Measurements from ENCODE around the gene WASHC2A.
"Not testable (repeated sequence)": the region's sequence is repeated elsewhere in the genome, so short reads cannot be mapped to it uniquely, and the experiment has no call there.

DNA sequence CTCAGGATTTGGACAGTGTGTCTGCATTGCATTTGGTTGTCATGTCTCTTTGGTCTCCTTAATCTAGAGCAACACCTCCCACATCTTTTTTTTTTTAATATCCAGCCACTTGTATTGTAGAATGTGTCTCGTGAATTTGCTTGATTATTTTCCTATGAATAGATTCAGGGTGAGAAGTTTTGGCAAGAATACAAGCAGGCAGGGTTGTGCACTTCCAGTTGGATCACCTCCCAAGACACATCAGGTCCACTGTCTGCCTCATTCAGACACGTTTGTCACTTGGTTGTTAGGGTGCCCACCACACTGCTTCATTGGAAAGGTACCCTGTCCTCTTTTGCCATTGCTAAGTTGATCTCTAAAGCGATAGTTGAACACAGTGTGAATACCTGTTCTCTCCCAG is 30.9 kb downstream of the WASHC2A start:
- TF ChIP-seq REPIN1 (CRISPR knock-in tag; IDR thresholded peaks at IDR 0.05; ENCODE audit: borderline replicate concordance, low read depth); HDAC1 (CRISPR knock-in tag; IDR thresholded peaks at IDR 0.05); RBFOX2 (IDR thresholded peaks at IDR 0.05; ENCODE audit: low read depth, low read length); MED8 (CRISPR knock-in tag; IDR thresholded peaks at IDR 0.05; ENCODE audit: insufficient replicate concordance); ZNF556 (CRISPR knock-in tag; IDR thresholded peaks at IDR 0.05; ENCODE audit: borderline replicate concordance); CTCF (CRISPR knock-in tag; IDR thresholded peaks at IDR 0.05): not testable (repeated sequence)
- TF ChIP-seq, protein P1, sequence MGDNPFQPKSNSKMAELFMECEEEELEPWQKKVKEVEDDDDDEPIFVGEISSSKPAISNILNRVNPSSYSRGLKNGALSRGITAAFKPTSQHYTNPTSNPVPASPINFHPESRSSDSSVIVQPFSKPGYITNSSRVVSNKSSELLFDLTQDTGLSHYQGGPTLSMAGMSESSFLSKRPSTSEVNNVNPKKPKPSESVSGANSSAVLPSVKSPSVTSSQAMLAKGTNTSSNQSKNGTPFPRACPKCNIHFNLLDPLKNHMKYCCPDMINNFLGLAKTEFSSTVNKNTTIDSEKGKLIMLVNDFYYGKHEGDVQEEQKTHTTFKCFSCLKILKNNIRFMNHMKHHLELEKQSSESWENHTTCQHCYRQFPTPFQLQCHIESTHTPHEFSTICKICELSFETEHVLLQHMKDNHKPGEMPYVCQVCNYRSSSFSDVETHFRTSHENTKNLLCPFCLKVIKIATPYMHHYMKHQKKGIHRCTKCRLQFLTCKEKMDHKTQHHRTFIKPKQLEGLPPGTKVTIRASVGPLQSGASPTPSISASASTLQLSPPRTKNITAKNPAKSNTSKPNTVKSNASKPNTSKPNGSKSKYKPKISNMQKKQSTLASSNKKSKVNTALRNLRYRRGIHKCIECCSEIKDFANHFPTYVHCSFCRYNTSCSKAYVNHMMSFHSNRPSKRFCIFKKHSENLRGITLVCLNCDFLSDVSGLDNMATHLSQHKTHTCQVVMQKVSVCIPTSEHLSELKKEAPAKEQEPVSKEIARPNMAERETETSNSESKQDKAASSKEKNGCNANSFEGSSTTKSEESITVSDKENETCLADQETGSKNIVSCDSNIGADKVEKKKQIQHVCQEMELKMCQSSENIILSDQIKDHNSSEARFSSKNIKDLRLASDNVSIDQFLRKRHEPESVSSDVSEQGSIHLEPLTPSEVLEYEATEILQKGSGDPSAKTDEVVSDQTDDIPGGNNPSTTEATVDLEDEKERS (CRISPR knock-in tag; IDR thresholded peaks at IDR 0.05) = not testable (repeated sequence)

All from HepG2 (cell line).